Keratinocyte (primary cell): Measurements from ENCODE around the gene SRPK2. TPM values are rescaled to one million over a fixed set of nuclear protein-coding genes. Genes with fewer than 3 reads are reported as not detected.

Experiments used
- DNase-seq: peaks from one replicate; pipeline ENCODE4 v3.0.0-alpha.2; 2011; ENCODE audit warnings: low read depth, missing footprints, low spot score
- FAIRE-seq: peaks from 2 replicates; lab custom pipeline; 2011; peaks lifted over from hg19 to GRCh38; lab: Jason Lieb, UNC
- H2AFZ ChIP-seq: 2 replicates; pipeline ENCODE4 v1.6.0; 2012; ENCODE audit warnings: low read length, control low read depth, inconsistent platforms; ENCODE audit not compliant: control insufficient read depth
- H3K27ac ChIP-seq: 2 replicates; pipeline ENCODE4 v1.5.1; 2011; ENCODE audit warnings: low read length; ENCODE audit not compliant: control insufficient read depth, insufficient read depth
- H3K27me3 ChIP-seq: 3 replicates; pipeline ENCODE4 v1.6.0; 2011; ENCODE audit warnings: low read length; ENCODE audit not compliant: control insufficient read depth, insufficient read depth; ENCODE audit errors: extremely low read depth
- H3K36me3 ChIP-seq, 2 experiments: 2 replicates in 1 of 2; 3 replicates in 1 of 2; pipeline ENCODE4 v1.5.1; 2011; ENCODE audit warnings: low read length in 2 of 2, mild to moderate bottlenecking in 1 of 2; ENCODE audit not compliant: control insufficient read depth in 2 of 2, insufficient read depth in 2 of 2; ENCODE audit errors: extremely low read depth in 1 of 2
- H3K4me1 ChIP-seq: 3 replicates; pipeline ENCODE4 v1.5.1; 2011; ENCODE audit warnings: low read length; ENCODE audit not compliant: control insufficient read depth, insufficient read depth; ENCODE audit errors: extremely low read depth
- H3K4me2 ChIP-seq: 3 replicates; pipeline ENCODE4 v1.6.0; 2011; ENCODE audit warnings: low read depth, low read length; ENCODE audit not compliant: control insufficient read depth, insufficient read depth; ENCODE audit errors: extremely low read depth
- H3K4me3 ChIP-seq, 3 experiments: fragments of 200-600 bp in 1 of 3; sonication (generic) in 1 of 3; 2 replicates in 2 of 3; 3 replicates in 1 of 3; pipeline ENCODE4 v1.5.1; 2011 to 2016; ENCODE audit warnings: low read length in 3 of 3, mild to moderate bottlenecking in 3 of 3, control low read depth in 2 of 3, inconsistent platforms in 1 of 3, low read depth in 1 of 3, mixed read lengths in 1 of 3, mixed run types in 1 of 3, moderate library complexity in 1 of 3; ENCODE audit not compliant: control insufficient read depth in 2 of 3, insufficient read depth in 2 of 3; ENCODE audit errors: extremely low read depth in 1 of 3
- H3K79me2 ChIP-seq: 2 replicates; pipeline ENCODE4 v1.6.0; 2012; ENCODE audit warnings: low read length; ENCODE audit not compliant: control insufficient read depth, insufficient read depth
- H3K9ac ChIP-seq: 3 replicates; pipeline ENCODE4 v1.6.0; 2011; ENCODE audit warnings: low read length; ENCODE audit not compliant: control insufficient read depth, insufficient read depth; ENCODE audit errors: extremely low read depth
- H3K9me1 ChIP-seq: 3 replicates; pipeline ENCODE4 v1.6.0; 2011; ENCODE audit warnings: low read length; ENCODE audit not compliant: control insufficient read depth, insufficient read depth; ENCODE audit errors: extremely low read depth
- H3K9me3 ChIP-seq: 2 replicates; pipeline ENCODE4 v1.5.1; 2012; ENCODE audit warnings: low read depth, low read length; ENCODE audit not compliant: control insufficient read depth
- H4K20me1 ChIP-seq: 3 replicates; pipeline ENCODE4 v1.6.0; 2011; ENCODE audit warnings: low read length; ENCODE audit not compliant: control insufficient read depth, insufficient read depth; ENCODE audit errors: extremely low read depth
- EZH2 ChIP-seq: IDR thresholded peaks from one replicate; pipeline ENCODE4 v1.6.1; 2012; ENCODE audit warnings: inconsistent platforms, mild to moderate bottlenecking, low read length, moderate library complexity
- dilution Hi-C: fragments of 300-500 bp; cut with MboI; formaldehyde crosslinking; loops from one replicate; pipeline ENCODE4 v1.7.0; 2020; ENCODE audit warnings: low sequenced_read_pairs; ENCODE audit not compliant: extremely low pct_ligation_motif_present
- polyA plus RNA-seq, 5 experiments: library from polyadenylated mRNA; depleted of rRNA in 3 of 5; stranded (reverse) in 3 of 5; stranded (forward) in 1 of 5; unstranded in 1 of 5; fragments of >200 nt; gene quantifications; 1 replicate in 1 of 5; 2 replicates in 3 of 5; 3 replicates in 1 of 5; pipeline versions ENCODE4 v1.2.1 to v1.2.3, GENCODE V29; 2011 to 2012; ENCODE audit warnings: missing spikeins in 2 of 5, low read depth in 1 of 5, low replicate concordance in 1 of 5
- TF ChIP-seq, protein P1 (sequence below), 3 experiments: IDR thresholded peaks in 1 of 3; conservative IDR thresholded peaks in 1 of 3; optimal IDR thresholded peaks in 1 of 3; 2 replicates in 2 of 3; 3 replicates in 1 of 3; pipeline versions ENCODE3 to v1.5.1; 2011; ENCODE audit warnings: low read length in 3 of 3, mild to moderate bottlenecking in 3 of 3, moderate library complexity in 2 of 3, control low read depth in 1 of 3, inconsistent platforms in 1 of 3; ENCODE audit not compliant: insufficient read depth in 2 of 3; ENCODE audit errors: extremely low read depth in 1 of 3

The SRPK2 gene
- polyA plus RNA-seq, 1 donor (not counting 4 experiments of a cell fraction or from before 2014, with no cell fraction given): 40.2 TPM

DNA sequence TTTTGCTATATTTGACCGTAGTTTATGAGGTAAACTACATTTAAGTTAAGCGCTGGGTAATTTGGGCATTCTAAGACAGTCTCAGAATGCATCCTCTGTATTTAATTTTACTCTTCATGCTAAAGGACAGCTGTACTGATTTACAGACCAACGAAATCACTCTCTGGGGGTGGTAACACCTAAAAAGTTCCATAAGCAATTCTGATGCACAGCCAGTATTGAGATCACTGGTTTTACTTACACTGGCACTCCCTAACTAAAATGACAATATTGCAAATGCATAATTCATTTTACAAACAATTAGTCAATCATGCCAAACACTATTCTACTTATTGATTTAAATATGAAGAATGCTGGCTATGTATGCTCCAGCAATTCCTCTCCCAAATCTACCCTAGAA is 102.3 kb downstream of the SRPK2 start:
- DNase-seq (no peak), FAIRE-seq (no peak)
- H3K27ac ChIP-seq: no peak overlapping the region
- H3K9me1 ChIP-seq: no peaks in the 10 kb centered on the region
- H2AFZ ChIP-seq: no peak overlapping the region
- no peaks in the 10 kb centered on the region for H4K20me1 ChIP-seq
- no peaks in the 10 kb centered on the region for H3K9me3 ChIP-seq
- H3K79me2 ChIP-seq: peaks cover 37% of the 10 kb centered on the region
- no peaks in the 10 kb centered on the region for H3K36me3 ChIP-seq
- TF ChIP-seq, protein P1, sequence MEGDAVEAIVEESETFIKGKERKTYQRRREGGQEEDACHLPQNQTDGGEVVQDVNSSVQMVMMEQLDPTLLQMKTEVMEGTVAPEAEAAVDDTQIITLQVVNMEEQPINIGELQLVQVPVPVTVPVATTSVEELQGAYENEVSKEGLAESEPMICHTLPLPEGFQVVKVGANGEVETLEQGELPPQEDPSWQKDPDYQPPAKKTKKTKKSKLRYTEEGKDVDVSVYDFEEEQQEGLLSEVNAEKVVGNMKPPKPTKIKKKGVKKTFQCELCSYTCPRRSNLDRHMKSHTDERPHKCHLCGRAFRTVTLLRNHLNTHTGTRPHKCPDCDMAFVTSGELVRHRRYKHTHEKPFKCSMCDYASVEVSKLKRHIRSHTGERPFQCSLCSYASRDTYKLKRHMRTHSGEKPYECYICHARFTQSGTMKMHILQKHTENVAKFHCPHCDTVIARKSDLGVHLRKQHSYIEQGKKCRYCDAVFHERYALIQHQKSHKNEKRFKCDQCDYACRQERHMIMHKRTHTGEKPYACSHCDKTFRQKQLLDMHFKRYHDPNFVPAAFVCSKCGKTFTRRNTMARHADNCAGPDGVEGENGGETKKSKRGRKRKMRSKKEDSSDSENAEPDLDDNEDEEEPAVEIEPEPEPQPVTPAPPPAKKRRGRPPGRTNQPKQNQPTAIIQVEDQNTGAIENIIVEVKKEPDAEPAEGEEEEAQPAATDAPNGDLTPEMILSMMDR (optimal IDR thresholded peaks at IDR 0.05 in 1 of 3, IDR thresholded peaks at IDR 0.05 in 1 of 3, conservative IDR thresholded peaks at IDR 0.05 in 1 of 3; ENCODE audit: extremely low read depth in 1 of 3, insufficient read depth in 2 of 3, low read length in 3 of 3): no peak
- TF ChIP-seq EZH2: no peak
- no peak overlapping the region for H3K9ac ChIP-seq
- no peak overlapping the region for H3K4me2 ChIP-seq
- H3K4me1 ChIP-seq: no peaks in the 10 kb centered on the region
- H3K27me3 ChIP-seq: no peaks in the 10 kb centered on the region
- dilution Hi-C loops: no loop called here
- H3K4me3 ChIP-seq: no peak overlapping the region

DNA sequence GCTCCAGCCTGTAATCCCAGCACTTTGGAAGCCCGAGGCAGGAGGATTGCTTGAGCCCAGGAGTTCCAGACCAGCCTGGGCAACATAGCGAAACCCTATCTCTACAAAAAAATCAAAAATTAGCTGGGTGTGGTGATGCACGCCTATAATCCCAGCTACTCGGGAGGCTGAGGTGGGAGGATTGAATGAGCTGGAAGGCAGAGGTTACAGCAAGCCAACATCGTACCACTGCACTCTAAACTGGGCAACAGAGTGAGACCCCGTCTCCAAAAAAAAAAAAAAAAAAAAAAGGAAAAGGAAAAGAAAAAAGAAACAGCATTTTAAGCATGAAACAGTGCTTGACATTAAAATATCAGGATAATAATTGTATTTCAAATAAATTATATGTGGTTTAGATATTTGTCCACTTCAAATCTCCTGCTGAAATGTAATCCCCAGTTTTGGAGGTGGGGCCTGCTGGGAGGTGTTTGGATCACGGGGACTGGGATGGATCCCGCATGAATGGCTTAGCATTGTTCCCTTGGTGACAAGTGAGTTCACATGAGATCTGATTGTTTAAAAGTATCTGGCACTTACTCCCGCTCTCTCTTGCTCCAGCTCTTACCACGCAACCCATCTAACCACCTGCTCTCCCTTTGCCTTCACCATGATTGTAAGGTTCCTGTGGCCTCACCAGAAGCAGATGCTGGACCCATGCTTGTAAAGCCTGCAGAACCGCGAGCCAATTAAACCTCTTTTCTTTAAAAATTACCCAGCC is 103.4 kb downstream of the SRPK2 start:
- Histone ChIP-seq H4K20me1 (no peaks in the 10 kb centered on the region), H3K9me1 (no peaks in the 10 kb centered on the region), H3K36me3 (no peaks in the 10 kb centered on the region), H3K9ac (no peak overlapping the region), H3K4me1 (no peaks in the 10 kb centered on the region), H2AFZ (no peak overlapping the region), H3K27me3 (no peaks in the 10 kb centered on the region), H3K4me3 (no peak overlapping the region), H3K79me2 (peaks cover 38% of the 10 kb centered on the region), H3K27ac (no peak overlapping the region), H3K9me3 (no peaks in the 10 kb centered on the region), H3K4me2 (no peak overlapping the region)
- no peak for FAIRE-seq
- TF ChIP-seq EZH2: no peak
- TF ChIP-seq, protein P1 (optimal IDR thresholded peaks at IDR 0.05 in 1 of 3, IDR thresholded peaks at IDR 0.05 in 1 of 3, conservative IDR thresholded peaks at IDR 0.05 in 1 of 3; ENCODE audit: extremely low read depth in 1 of 3, insufficient read depth in 2 of 3, low read length in 3 of 3): no peak
- dilution Hi-C loops: no loop called here
- DNase-seq: no peak
